H9 (cell line): ENCODE data around the gene OTUD3. TPM values are rescaled to one million over a fixed set of nuclear protein-coding genes. Genes with fewer than 3 reads are reported as not detected.

Source experiments
- DNase-seq: peaks from one replicate; pipeline ENCODE4 v3.0.0-alpha.2; 2017
- H2AFZ ChIP-seq: one replicate; pipeline ENCODE4 v1.6.1; 2013; ENCODE audit warnings: mild to moderate bottlenecking, low read length, control low read depth, moderate library complexity
- H2AK5ac ChIP-seq: 2 replicates; pipeline ENCODE4 v1.6.1; 2013; ENCODE audit warnings: low read length, control low read depth, mixed read lengths; ENCODE audit not compliant: insufficient read length
- H2BK120ac ChIP-seq: one replicate; pipeline ENCODE4 v1.6.1; 2013; ENCODE audit warnings: low read depth, mild to moderate bottlenecking, low read length, control low read depth, inconsistent platforms; ENCODE audit not compliant: poor library complexity, severe bottlenecking
- H2BK12ac ChIP-seq: 2 replicates; pipeline ENCODE4 v1.6.1; 2013; ENCODE audit warnings: low read length, control low read depth, mixed read lengths, low read depth; ENCODE audit not compliant: insufficient read length
- H2BK15ac ChIP-seq: 2 replicates; pipeline ENCODE4 v1.6.1; 2013; ENCODE audit warnings: low read depth, low read length, control low read depth
- H2BK20ac ChIP-seq: one replicate; pipeline ENCODE4 v1.6.1; 2013; ENCODE audit warnings: low read depth, mild to moderate bottlenecking, low read length, control low read depth, inconsistent platforms; ENCODE audit not compliant: poor library complexity, severe bottlenecking
- H2BK5ac ChIP-seq: 2 replicates; pipeline ENCODE4 v1.6.1; 2013; ENCODE audit warnings: low read length, control low read depth, mixed read lengths; ENCODE audit not compliant: insufficient read length
- H3K14ac ChIP-seq: 2 replicates; pipeline ENCODE4 v1.6.1; 2013; ENCODE audit warnings: low read length, control low read depth; ENCODE audit not compliant: insufficient read depth
- H3K18ac ChIP-seq: 2 replicates; pipeline ENCODE4 v1.6.1; 2013; ENCODE audit warnings: low read depth, mild to moderate bottlenecking, mixed read lengths, low read length, control low read depth; ENCODE audit not compliant: insufficient read length
- H3K23ac ChIP-seq: 2 replicates; pipeline ENCODE4 v1.6.1; 2013; ENCODE audit warnings: low read length, control low read depth, mixed read lengths, low read depth; ENCODE audit not compliant: insufficient read length
- H3K23me2 ChIP-seq: 2 replicates; pipeline ENCODE4 v1.6.1; 2013; ENCODE audit warnings: low read depth, mild to moderate bottlenecking, mixed read lengths, low read length, control low read depth; ENCODE audit not compliant: insufficient read length, poor library complexity, severe bottlenecking
- H3K27ac ChIP-seq: 2 replicates; pipeline ENCODE4 v1.5.1; 2013; ENCODE audit warnings: low read length, control low read depth, mixed read lengths, low read depth; ENCODE audit not compliant: insufficient read length
- H3K27me3 ChIP-seq: 2 replicates; pipeline ENCODE4 v1.6.1; 2013; ENCODE audit warnings: low read length, control low read depth, inconsistent platforms; ENCODE audit not compliant: insufficient read depth
- H3K4ac ChIP-seq: 2 replicates; pipeline ENCODE4 v1.6.1; 2013; ENCODE audit warnings: low read depth, mild to moderate bottlenecking, control low read depth, inconsistent platforms, low read length, moderate library complexity
- H3K4me1 ChIP-seq: 2 replicates; pipeline ENCODE4 v1.6.1; 2013; ENCODE audit warnings: low read length, control low read depth, inconsistent platforms; ENCODE audit not compliant: insufficient read depth
- H3K4me2 ChIP-seq: 2 replicates; pipeline ENCODE4 v1.6.1; 2013; ENCODE audit warnings: low read length, control low read depth, mixed read lengths; ENCODE audit not compliant: insufficient read length, insufficient read depth
- H3K56ac ChIP-seq: 2 replicates; pipeline ENCODE4 v1.6.1; 2013; ENCODE audit warnings: low read depth, mild to moderate bottlenecking, mixed read lengths, low read length, control low read depth; ENCODE audit not compliant: insufficient read length
- H3K79me1 ChIP-seq: 2 replicates; pipeline ENCODE4 v1.6.1; 2013; ENCODE audit warnings: low read depth, mild to moderate bottlenecking, moderate library complexity, low read length, control low read depth, inconsistent platforms; ENCODE audit not compliant: insufficient read depth, poor library complexity, severe bottlenecking
- H3K79me2 ChIP-seq: 2 replicates; pipeline ENCODE4 v1.6.1; 2013; ENCODE audit warnings: low read length, control low read depth, inconsistent platforms; ENCODE audit not compliant: insufficient read depth
- H3K9ac ChIP-seq: 2 replicates; pipeline ENCODE4 v1.6.1; 2013; ENCODE audit warnings: low read length, control low read depth, mixed read lengths; ENCODE audit not compliant: insufficient read length; ENCODE audit errors: extremely low read depth
- H3K9me3 ChIP-seq: one replicate; pipeline ENCODE4 v1.6.1; 2013; ENCODE audit warnings: low read depth, low read length, inconsistent platforms; ENCODE audit not compliant: control insufficient read depth
- H3T11ph ChIP-seq: one replicate; pipeline ENCODE4 v1.6.1; 2013; ENCODE audit warnings: mild to moderate bottlenecking, low read length, control low read depth, inconsistent platforms
- H4K20me1 ChIP-seq: one replicate; pipeline ENCODE4 v1.6.1; 2013; ENCODE audit not compliant: control insufficient read depth, insufficient read length, insufficient read depth
- H4K5ac ChIP-seq: 2 replicates; pipeline ENCODE4 v1.6.1; 2013; ENCODE audit warnings: low read depth, mild to moderate bottlenecking, mixed read lengths, low read length, control low read depth; ENCODE audit not compliant: insufficient read length
- H4K8ac ChIP-seq: replicated peaks from 2 replicates; pipeline ENCODE4 v1.6.1; 2013; ENCODE audit warnings: low read length, control low read depth, mixed read lengths, low read depth; ENCODE audit not compliant: insufficient read length
- H4K91ac ChIP-seq: 2 replicates; pipeline ENCODE4 v1.6.1; 2013; ENCODE audit warnings: low read depth, mild to moderate bottlenecking, moderate library complexity, mixed read lengths, low read length, control low read depth; ENCODE audit not compliant: insufficient read length
- H3K27ac Mint-ChIP-seq, 3 experiments: 2 replicates in 2 of 3; 3 replicates in 1 of 3; pipeline ENCODE4 v1.8.0; 2020 to 2021; ENCODE audit warnings: mixed read lengths in 3 of 3, mild to moderate bottlenecking in 1 of 3, moderate library complexity in 1 of 3
- H3K27me3 Mint-ChIP-seq: 2 replicates; pipeline ENCODE4 v1.8.0; 2021; ENCODE audit warnings: low read depth, mild to moderate bottlenecking, moderate library complexity, mixed read lengths
- H3K36me3 Mint-ChIP-seq, 3 experiments: 2 replicates in 2 of 3; 3 replicates in 1 of 3; pipeline ENCODE4 v1.8.0; 2020 to 2021; ENCODE audit warnings: low read depth in 3 of 3, mixed read lengths in 3 of 3; ENCODE audit not compliant: insufficient read depth in 1 of 3
- H3K4me1 Mint-ChIP-seq, 2 experiments: 2 replicates each; pipeline ENCODE4 v1.8.0; 2020; ENCODE audit warnings: mixed read lengths in 2 of 2
- H3K4me3 Mint-ChIP-seq, 2 experiments: 2 replicates in 1 of 2; 3 replicates in 1 of 2; pipeline ENCODE4 v1.8.0; 2020 to 2021; ENCODE audit warnings: mild to moderate bottlenecking in 2 of 2, mixed read lengths in 2 of 2, moderate library complexity in 1 of 2
- H3K9me3 Mint-ChIP-seq, 2 experiments: 2 replicates in 1 of 2; 3 replicates in 1 of 2; pipeline ENCODE4 v1.8.0; 2020; ENCODE audit warnings: mild to moderate bottlenecking in 2 of 2, mixed read lengths in 2 of 2, moderate library complexity in 1 of 2
- CTCF ChIP-seq: fragments of 200-600 bp; sonication (generic); conservative IDR thresholded peaks from 3 replicates; pipeline ENCODE4 v1.8.0; 2021; ENCODE audit warnings: antibody characterized with exemption, mild to moderate bottlenecking
- WGBS: extraction: QIAGEN DNeasy Blood & Tissue Kit; methylation state at CpG from one replicate; pipeline ENCODE4 v1.1.7; 2013; ENCODE audit warnings: missing lambda C conversion rate, low lambda C conversion rate, mixed read lengths; ENCODE audit not compliant: insufficient read length; ENCODE audit errors: extremely low coverage; 5-methylcytosine and 5-hydroxymethylcytosine counted together
- total RNA-seq: library from RNA; stranded (reverse); gene quantifications from 2 replicates; pipeline ENCODE4 v1.2.1, GENCODE V29; 2021

Gene OTUD3
- total RNA-seq, 1 experiment from 2014 or later, result 12.0 TPM

DNA sequence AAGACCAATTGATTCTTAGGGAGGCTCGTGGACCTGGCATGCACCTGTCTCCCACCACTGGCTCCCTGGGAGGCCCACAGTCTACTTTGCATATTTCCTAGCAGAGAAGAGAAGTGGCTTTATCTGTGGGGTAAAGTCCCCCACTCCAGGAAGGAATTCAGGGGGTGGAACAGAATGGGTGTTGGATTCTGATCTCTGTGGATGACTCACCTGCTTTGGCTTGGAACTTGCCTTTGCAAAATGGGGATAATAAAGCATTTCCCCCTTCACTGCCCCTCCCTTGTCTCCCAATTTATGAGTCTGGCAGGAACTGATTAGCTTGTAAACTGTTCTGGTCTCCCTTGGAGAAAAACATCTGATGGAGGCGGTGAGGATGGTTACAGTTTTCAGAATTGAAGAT, 21.2 kb upstream of the OTUD3 start:
- WGBS, result no CpG with 5 or more reads among the region's 2 CpGs

More for the DNA sequence above, 21.2 kb upstream of the OTUD3 start:
- no peak overlapping the region for H2BK15ac ChIP-seq
- Mint-ChIP-seq H3K36me3 (peaks cover 0 to 10% (median 9%) of the 10 kb centered on the region in 3 experiments; a peak in 4 of 7 replicates), H3K4me1 (peaks cover 8 to 9% of the 10 kb centered on the region in 2 experiments; a peak in 3 of 4 replicates), H3K4me3 (no peak overlapping the region), H3K27ac (no peak overlapping the region; a peak in 1 of 7 replicates), H3K27me3 (peaks cover 11% of the 10 kb centered on the region), H3K9me3 (peaks cover 11 to 15% of the 10 kb centered on the region in 2 experiments)
- H2BK12ac ChIP-seq, result no peak overlapping the region
- no peaks in the 10 kb centered on the region for H3K23me2 ChIP-seq
- H3K9ac ChIP-seq, result no peak overlapping the region
- no peak overlapping the region for H2AFZ ChIP-seq
- no peaks in the 10 kb centered on the region for H3K4me1 ChIP-seq
- H3K23ac ChIP-seq, result no peak overlapping the region
- no peak for TF ChIP-seq CTCF
- no peak overlapping the region for H3K4ac ChIP-seq
- DNase-seq, result no peak
- H3K9me3 ChIP-seq, result no peaks in the 10 kb centered on the region
- H3K56ac ChIP-seq, result no peak overlapping the region
- no peak overlapping the region for H3T11ph ChIP-seq
- no peak overlapping the region for H2AK5ac ChIP-seq
- H2BK120ac ChIP-seq, result no peak overlapping the region
- H3K27ac ChIP-seq, result no peak overlapping the region
- H2BK5ac ChIP-seq, result no peak overlapping the region
- no peak overlapping the region for H4K8ac ChIP-seq
- no peak overlapping the region for H3K18ac ChIP-seq
- H4K91ac ChIP-seq, result no peak overlapping the region
- no peaks in the 10 kb centered on the region for H4K20me1 ChIP-seq
- no peak overlapping the region for H3K4me2 ChIP-seq
- H3K14ac ChIP-seq, result no peak overlapping the region
- no peaks in the 10 kb centered on the region for H3K27me3 ChIP-seq
- no peak overlapping the region for H4K5ac ChIP-seq
- no peaks in the 10 kb centered on the region for H3K79me2 ChIP-seq
- no peak overlapping the region for H2BK20ac ChIP-seq
- H3K79me1 ChIP-seq, result no peaks in the 10 kb centered on the region
